ENCODE measurements around the gene MYO5B.

DNA sequence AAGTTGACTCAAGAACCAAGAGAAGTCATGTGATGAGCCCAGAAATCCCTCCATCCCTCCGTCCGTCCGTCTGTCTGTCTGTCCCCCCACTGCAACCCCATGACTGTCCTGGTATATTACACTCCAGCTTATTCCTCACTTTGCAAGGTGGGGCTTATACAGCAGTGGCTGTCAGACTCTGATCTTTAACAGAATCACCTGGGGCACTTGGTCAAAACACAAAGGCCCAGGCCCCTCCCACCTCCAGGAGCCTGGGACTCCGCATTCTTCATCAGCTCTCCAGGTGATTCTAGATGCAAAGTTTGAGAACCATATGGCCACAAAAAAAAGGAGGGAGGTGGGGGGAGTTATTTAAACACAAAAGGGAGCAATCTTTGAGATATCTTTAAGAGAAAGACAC lies 61.4 kb downstream of the MYO5B start:
- TF ChIP-seq, protein P1, sequence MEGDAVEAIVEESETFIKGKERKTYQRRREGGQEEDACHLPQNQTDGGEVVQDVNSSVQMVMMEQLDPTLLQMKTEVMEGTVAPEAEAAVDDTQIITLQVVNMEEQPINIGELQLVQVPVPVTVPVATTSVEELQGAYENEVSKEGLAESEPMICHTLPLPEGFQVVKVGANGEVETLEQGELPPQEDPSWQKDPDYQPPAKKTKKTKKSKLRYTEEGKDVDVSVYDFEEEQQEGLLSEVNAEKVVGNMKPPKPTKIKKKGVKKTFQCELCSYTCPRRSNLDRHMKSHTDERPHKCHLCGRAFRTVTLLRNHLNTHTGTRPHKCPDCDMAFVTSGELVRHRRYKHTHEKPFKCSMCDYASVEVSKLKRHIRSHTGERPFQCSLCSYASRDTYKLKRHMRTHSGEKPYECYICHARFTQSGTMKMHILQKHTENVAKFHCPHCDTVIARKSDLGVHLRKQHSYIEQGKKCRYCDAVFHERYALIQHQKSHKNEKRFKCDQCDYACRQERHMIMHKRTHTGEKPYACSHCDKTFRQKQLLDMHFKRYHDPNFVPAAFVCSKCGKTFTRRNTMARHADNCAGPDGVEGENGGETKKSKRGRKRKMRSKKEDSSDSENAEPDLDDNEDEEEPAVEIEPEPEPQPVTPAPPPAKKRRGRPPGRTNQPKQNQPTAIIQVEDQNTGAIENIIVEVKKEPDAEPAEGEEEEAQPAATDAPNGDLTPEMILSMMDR (IDR thresholded peaks at IDR 0.05), result no peak
- TF ChIP-seq POLR2A (IDR thresholded peaks at IDR 0.05), result no peak
